ENCODE data around the gene INSYN2B.

DNA sequence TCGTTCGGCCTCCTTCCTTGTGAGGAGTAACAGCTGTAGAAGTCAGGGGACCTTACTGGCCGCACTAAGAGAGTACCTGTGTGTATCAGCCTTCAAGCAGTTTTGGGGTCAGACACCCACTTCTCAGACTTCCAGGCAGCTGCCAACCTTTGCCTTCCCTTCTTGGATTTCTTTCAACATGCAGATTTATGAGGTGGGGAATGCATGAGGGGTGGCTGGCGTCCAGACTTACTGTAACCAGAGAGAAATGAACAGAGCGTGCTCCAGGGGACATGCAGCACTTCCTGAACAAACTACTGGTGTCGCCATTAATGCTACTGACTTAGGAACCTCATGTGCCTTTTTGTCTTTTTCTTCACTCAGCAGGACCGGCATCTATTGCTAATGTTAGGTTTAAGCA lies 46.7 kb downstream of the INSYN2B start:
- no peak for TF ChIP-seq EZH2 (IDR thresholded peaks at IDR 0.05; ENCODE audit: insufficient read depth, poor library complexity, severe bottlenecking)
- no peak for TF ChIP-seq EZH2phosphoT487 (IDR thresholded peaks at IDR 0.05; ENCODE audit: insufficient read depth, low read depth)

All from GM23248 (cell line).